Endothelial cell of umbilical vein (primary cell): ENCODE results near the gene CMTM4.

Experiments used
- EZH2 ChIP-seq: IDR thresholded peaks from 2 replicates; pipeline ENCODE4 v1.6.1; 2012; ENCODE audit warnings: borderline replicate concordance, low read depth, mild to moderate bottlenecking, moderate library complexity, low read length, inconsistent platforms; ENCODE audit not compliant: severe bottlenecking
- FOS ChIP-seq: IDR thresholded peaks from 2 replicates; pipeline ENCODE4 v1.6.1; 2011; ENCODE audit warnings: mild to moderate bottlenecking, low read length, moderate library complexity, borderline replicate concordance; ENCODE audit not compliant: insufficient read depth
- GATA2 ChIP-seq: IDR thresholded peaks from 2 replicates; pipeline ENCODE4 v1.7.0; 2011; ENCODE audit warnings: low read depth, mild to moderate bottlenecking, moderate library complexity, mixed read lengths, low read length; ENCODE audit not compliant: insufficient read length, insufficient read depth
- JUN ChIP-seq: IDR thresholded peaks from 2 replicates; pipeline ENCODE4 v1.6.1; 2011; ENCODE audit warnings: borderline replicate concordance, low read depth; ENCODE audit not compliant: insufficient read length, insufficient read depth
- MYC ChIP-seq: IDR thresholded peaks from one replicate; pipeline ENCODE4 v1.6.1; 2011; ENCODE audit warnings: mild to moderate bottlenecking, low read depth, low read length
- POLR2A ChIP-seq: IDR thresholded peaks from 2 replicates; pipeline ENCODE4 v1.6.1; 2012; ENCODE audit warnings: low read depth, mild to moderate bottlenecking, control low read depth, low read length
- POLR2AphosphoS5 ChIP-seq: IDR thresholded peaks from 2 replicates; pipeline ENCODE4 v1.6.1; 2012; ENCODE audit warnings: low read depth, mild to moderate bottlenecking, control low read depth, low read length, moderate library complexity; ENCODE audit not compliant: insufficient read depth
- TF ChIP-seq, protein P1 (sequence below), 2 donors: IDR thresholded peaks; 1 replicate in 1 of 2; 2 replicates in 1 of 2; pipeline ENCODE4 v1.5.1; 2011; ENCODE audit warnings: low read length in 2 of 2, mild to moderate bottlenecking in 2 of 2, moderate library complexity in 2 of 2, control low read depth in 1 of 2, inconsistent platforms in 1 of 2, low read depth in 1 of 2; ENCODE audit not compliant: insufficient read depth in 1 of 2; ENCODE audit errors: extremely low read depth in 1 of 2
- TF ChIP-seq, protein P2 (sequence below): IDR thresholded peaks from 2 replicates; pipeline ENCODE4 v1.6.1; 2011; ENCODE audit not compliant: insufficient read depth, insufficient read length

DNA sequence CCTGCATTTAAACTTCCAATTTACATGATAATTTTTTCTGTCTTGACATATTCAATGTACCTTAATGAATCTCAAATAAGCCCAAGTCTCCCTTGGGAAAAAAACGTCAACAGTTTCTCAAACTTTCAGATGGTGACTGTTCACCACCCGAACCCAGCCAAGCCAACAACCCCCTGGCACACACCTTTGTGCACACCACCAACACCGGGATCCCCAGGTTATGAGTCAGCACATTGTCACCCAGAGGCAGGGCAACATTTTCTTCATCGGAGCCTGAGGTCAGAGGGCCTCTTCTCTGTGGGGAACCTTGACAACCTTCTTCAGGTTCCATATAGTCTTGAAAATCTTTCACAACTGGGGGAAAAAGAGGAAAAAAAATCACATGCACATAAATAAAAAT is 39.3 kb upstream of the CMTM4 start:
- TF ChIP-seq POLR2A: no peak
- TF ChIP-seq, protein P1, sequence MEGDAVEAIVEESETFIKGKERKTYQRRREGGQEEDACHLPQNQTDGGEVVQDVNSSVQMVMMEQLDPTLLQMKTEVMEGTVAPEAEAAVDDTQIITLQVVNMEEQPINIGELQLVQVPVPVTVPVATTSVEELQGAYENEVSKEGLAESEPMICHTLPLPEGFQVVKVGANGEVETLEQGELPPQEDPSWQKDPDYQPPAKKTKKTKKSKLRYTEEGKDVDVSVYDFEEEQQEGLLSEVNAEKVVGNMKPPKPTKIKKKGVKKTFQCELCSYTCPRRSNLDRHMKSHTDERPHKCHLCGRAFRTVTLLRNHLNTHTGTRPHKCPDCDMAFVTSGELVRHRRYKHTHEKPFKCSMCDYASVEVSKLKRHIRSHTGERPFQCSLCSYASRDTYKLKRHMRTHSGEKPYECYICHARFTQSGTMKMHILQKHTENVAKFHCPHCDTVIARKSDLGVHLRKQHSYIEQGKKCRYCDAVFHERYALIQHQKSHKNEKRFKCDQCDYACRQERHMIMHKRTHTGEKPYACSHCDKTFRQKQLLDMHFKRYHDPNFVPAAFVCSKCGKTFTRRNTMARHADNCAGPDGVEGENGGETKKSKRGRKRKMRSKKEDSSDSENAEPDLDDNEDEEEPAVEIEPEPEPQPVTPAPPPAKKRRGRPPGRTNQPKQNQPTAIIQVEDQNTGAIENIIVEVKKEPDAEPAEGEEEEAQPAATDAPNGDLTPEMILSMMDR (IDR thresholded peaks at IDR 0.05; ENCODE audit: extremely low read depth in 1 of 2, insufficient read depth in 1 of 2, low read depth in 1 of 2, low read length in 2 of 2): no peak
- no peak for TF ChIP-seq POLR2AphosphoS5
- TF ChIP-seq JUN: no peak
- TF ChIP-seq EZH2: no peak
- TF ChIP-seq FOS: no peak
- TF ChIP-seq, protein P2, sequence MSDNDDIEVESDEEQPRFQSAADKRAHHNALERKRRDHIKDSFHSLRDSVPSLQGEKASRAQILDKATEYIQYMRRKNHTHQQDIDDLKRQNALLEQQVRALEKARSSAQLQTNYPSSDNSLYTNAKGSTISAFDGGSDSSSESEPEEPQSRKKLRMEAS: no peak
- TF ChIP-seq MYC: no peak
- no peak for TF ChIP-seq GATA2
